Measurements from ENCODE around the gene SH2D3A. TPM values are rescaled to one million over a fixed set of nuclear protein-coding genes. Genes with fewer than 3 reads are reported as not detected.

Gene SH2D3A
- total and polyA plus RNA-seq, 8 donors = 10.1 to 33.0 (median 14.2) TPM

DNA sequence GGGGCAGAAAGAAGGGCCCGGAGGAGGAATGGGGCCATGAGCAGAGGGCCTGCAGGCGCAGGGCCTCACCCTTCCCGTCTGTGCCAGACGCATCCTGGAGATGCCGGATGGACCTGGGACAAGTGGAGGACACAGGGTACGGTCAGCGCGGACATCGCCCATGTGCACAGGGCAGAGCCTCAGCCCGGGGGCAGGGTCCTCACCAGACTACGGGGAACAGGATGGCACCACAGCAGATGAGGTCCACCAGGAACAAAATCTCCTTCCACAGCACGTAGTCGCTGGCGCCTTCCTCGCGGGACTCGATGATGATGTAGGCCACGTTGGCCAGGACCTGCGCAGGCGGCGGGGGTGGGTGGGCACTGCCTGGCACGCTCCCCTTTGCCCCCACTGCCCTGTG lies 35.4 kb downstream of the SH2D3A start:
- DNase-seq (peak in 1 of 6 donors; percentile 71), ATAC-seq (no peak), FAIRE-seq (no peak)
- TF ChIP-seq, protein P1, sequence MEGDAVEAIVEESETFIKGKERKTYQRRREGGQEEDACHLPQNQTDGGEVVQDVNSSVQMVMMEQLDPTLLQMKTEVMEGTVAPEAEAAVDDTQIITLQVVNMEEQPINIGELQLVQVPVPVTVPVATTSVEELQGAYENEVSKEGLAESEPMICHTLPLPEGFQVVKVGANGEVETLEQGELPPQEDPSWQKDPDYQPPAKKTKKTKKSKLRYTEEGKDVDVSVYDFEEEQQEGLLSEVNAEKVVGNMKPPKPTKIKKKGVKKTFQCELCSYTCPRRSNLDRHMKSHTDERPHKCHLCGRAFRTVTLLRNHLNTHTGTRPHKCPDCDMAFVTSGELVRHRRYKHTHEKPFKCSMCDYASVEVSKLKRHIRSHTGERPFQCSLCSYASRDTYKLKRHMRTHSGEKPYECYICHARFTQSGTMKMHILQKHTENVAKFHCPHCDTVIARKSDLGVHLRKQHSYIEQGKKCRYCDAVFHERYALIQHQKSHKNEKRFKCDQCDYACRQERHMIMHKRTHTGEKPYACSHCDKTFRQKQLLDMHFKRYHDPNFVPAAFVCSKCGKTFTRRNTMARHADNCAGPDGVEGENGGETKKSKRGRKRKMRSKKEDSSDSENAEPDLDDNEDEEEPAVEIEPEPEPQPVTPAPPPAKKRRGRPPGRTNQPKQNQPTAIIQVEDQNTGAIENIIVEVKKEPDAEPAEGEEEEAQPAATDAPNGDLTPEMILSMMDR (IDR thresholded peaks at IDR 0.05) = no peak
- WGBS, 2 donors = 92 to 93% methylated on average over 22 of the region's 22 CpGs
- no peak overlapping the region for H3K4me3 ChIP-seq
- peaks cover 0 to 19% (median 0%) of the 10 kb centered on the region in 3 donors for H3K36me3 ChIP-seq
- no peaks in the 10 kb centered on the region for H3K9me3 ChIP-seq
- H3K27me3 ChIP-seq = no peaks in the 10 kb centered on the region
- intact Hi-C loops (cut with DNase I) = no loop called here
- H3K27ac ChIP-seq = no peak overlapping the region
- peaks cover 0 to 12% (median 0%) of the 10 kb centered on the region in 3 donors for H3K4me1 ChIP-seq

DNA sequence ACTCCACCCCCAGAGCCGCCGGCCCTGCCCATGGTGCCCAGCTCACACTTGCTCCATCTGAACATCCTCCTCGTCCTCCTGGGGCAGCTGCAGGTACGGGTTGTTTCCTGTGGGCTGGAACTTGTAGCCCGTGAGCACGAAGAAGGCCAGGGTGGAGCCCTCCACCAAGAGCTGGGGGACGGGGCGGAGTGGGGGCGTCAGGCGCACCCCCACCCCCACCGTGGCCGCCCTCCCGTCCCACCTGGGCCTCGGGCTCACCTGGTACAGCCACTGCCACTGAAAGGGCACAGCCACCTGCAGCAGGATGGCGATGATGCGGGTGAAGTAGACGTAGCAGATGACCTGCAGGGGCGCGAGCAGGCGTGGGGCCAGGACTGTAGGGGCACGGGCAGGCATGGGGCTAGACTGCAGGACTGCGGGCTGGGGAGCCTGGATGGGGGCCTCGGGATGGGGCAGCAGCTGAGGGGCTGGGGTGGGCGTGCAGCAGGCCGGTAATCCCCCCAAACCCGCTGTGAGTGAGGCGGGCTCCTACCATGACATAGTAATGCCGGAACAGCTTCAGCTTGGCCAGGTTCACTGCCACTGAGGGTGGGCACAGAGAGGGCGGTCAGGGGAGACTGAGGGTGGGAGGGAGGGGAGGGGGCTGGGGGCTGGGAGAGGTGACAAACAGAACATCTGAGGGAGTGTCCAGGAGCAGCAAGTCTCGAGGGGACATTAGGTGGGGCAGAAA lies 36.1 kb downstream of the SH2D3A start:
- FAIRE-seq = no peak
- H3K4me1 ChIP-seq = peaks cover 0 to 15% (median 1%) of the 10 kb centered on the region in 3 donors
- no peaks in the 10 kb centered on the region for H3K9me3 ChIP-seq
- intact Hi-C loops (cut with DNase I) = no loop called here
- DNase-seq = peak in 2 of 6 donors; percentile 49 to 79
- no peak overlapping the region for H3K4me3 ChIP-seq
- H3K27me3 ChIP-seq = no peaks in the 10 kb centered on the region
- no peak overlapping the region for H3K27ac ChIP-seq
- H3K36me3 ChIP-seq = peaks cover 0 to 19% (median 0%) of the 10 kb centered on the region in 3 donors
- TF ChIP-seq, protein P1 (IDR thresholded peaks at IDR 0.05) = no peak
- peak in 2 of 4 donors; percentile 2 to 5 for ATAC-seq
- WGBS, 2 donors = 89 to 92% methylated on average over 27 to 30 of the region's 30 CpGs

DNA sequence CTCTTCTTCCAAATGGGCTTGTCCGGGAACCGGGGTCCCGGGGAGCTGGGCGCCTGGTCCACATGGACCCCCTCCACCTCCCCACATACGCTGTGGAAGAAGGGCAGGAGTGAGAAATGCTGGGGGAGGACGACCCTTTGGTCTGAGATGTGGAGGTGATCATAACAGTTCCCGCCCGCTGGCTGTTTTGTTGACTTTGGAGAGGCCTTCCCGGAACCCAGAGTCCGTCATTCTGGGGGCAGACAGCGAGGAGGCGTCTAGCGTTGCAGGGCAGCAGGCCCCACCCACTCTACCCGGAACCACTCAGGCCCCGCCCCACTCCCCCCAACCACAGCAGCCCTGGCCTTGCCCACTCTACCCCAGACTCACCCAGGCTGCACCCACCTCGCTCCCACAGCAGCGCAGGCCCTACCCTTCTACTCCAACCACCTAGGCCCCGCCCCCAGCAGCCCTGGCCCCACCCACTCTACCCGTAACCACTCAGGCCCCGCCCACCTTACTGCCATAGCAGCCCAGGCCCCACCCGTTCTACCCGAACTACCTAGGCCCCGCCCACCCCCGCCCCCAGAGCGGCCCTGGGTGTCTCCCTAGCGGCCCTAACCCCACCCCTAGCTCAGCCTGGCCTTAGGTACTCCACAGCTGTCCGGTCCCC lies 37.0 kb downstream of the SH2D3A start:
- H3K27ac ChIP-seq = peak overlapping the region in 3 of 4 donors; percentile 22 to 89 (median 75)
- DNase-seq = peak; percentile 67 to 93 (median 84)
- H3K4me1 ChIP-seq = peaks cover 0 to 19% (median 9%) of the 10 kb centered on the region in 3 donors
- peak; percentile 55 to 83 (median 80) for ATAC-seq
- peak overlapping the region in 1 of 4 donors; percentile 26 for H3K4me3 ChIP-seq
- peaks cover 0 to 19% (median 0%) of the 10 kb centered on the region in 3 donors for H3K36me3 ChIP-seq
- 67 to 69% methylated on average over 17 to 27 of the region's 27 CpGs for WGBS, 2 donors
- FAIRE-seq = no peak
- intact Hi-C loops (cut with DNase I) = no loop called here
- H3K27me3 ChIP-seq = no peaks in the 10 kb centered on the region
- no peaks in the 10 kb centered on the region for H3K9me3 ChIP-seq
- TF ChIP-seq, protein P1 (IDR thresholded peaks at IDR 0.05) = no peak

DNA sequence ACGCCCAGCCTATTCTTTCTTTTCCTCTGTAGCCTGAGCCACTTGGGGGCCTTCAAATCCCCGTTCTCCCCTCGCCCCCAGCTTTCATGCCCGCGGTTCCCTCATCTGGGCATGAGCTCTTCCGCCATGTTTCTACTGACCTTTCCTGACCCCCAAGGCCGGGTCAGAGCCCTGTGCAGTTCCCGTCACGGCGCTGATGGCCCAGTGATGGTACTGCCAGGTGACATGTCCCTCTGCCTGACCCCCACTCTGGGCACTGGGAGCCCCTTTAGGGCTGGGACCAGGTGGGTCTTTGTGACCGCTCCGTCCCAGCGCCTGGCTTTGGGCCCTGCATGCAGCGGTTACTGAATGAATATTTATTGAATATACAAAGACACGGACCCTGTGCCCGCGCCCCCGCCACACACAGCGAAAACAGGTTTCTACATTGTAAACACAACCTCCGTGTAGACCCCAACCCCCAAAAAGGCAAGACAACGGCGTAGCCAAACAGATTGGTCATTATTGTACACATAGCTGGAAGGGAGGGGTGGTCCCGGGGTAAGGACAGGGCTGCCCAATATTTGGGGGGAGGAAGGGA lies 37.6 kb downstream of the SH2D3A start:
- intact Hi-C loops (cut with DNase I) = no loop called here
- FAIRE-seq (no peak), ATAC-seq (no peak), DNase-seq (peak in 1 of 6 donors; percentile 69)
- H3K4me1 ChIP-seq = peaks cover 0 to 25% (median 16%) of the 10 kb centered on the region in 3 donors
- peak overlapping the region in 3 of 4 donors; percentile 22 to 89 (median 75) for H3K27ac ChIP-seq
- no peaks in the 10 kb centered on the region for H3K9me3 ChIP-seq
- no peaks in the 10 kb centered on the region for H3K27me3 ChIP-seq
- H3K36me3 ChIP-seq = peaks cover 0 to 19% (median 0%) of the 10 kb centered on the region in 3 donors
- 85 to 88% methylated on average over 23 of the region's 23 CpGs for WGBS, 2 donors
- TF ChIP-seq, protein P1 (IDR thresholded peaks at IDR 0.05) = no peak
- peak overlapping the region in 1 of 4 donors; percentile 26 for H3K4me3 ChIP-seq

All from pancreas (tissue), 10 donors.